ENCODE data around the gene CD40LG.

- TF ChIP-seq CTCF (IDR thresholded peaks at IDR 0.05) = no peak
- no peak for TF ChIP-seq POLR2A (IDR thresholded peaks at IDR 0.05)
These were observed 22.7 kb upstream of the CD40LG start for GRCh38 chrX:136625246-136625645.
